ENCODE measurements around the gene DPF3.

DNA sequence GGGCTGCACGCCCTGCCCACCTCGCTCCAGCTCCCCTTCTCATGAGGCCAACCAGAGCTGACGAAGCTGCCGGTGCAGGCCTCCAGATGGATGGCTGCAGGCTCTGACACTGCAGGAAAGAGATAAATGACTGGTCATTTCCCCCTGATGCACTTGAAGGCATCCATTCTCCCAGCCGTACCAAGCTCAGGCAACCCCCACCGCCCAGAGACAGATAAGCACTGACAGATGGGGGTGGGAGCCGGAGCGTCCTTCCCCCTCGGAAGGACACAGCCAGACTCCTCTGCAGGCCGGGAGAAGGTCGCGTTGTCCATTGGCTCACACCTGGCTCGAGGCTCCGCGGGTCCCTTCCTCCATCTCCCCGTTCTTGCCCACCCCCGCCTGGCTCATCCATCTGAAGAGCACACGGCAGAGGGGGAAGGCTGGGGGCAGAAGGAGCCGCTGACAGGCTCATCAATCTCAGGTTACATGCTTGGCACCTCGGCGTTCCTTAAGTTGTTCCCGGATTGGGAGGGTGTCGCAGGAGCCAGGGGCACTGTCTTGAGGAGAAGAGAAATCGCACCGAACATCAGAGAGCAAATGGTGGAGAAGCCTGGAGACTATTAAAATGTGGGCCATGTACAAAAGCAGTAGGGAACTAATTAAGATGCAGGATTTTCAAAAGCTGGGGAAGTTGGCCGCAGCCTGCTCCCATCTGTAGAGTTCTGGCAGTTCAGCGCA lies 151.6 kb downstream of the DPF3 start:
- TF ChIP-seq, protein P1, sequence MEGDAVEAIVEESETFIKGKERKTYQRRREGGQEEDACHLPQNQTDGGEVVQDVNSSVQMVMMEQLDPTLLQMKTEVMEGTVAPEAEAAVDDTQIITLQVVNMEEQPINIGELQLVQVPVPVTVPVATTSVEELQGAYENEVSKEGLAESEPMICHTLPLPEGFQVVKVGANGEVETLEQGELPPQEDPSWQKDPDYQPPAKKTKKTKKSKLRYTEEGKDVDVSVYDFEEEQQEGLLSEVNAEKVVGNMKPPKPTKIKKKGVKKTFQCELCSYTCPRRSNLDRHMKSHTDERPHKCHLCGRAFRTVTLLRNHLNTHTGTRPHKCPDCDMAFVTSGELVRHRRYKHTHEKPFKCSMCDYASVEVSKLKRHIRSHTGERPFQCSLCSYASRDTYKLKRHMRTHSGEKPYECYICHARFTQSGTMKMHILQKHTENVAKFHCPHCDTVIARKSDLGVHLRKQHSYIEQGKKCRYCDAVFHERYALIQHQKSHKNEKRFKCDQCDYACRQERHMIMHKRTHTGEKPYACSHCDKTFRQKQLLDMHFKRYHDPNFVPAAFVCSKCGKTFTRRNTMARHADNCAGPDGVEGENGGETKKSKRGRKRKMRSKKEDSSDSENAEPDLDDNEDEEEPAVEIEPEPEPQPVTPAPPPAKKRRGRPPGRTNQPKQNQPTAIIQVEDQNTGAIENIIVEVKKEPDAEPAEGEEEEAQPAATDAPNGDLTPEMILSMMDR (IDR thresholded peaks at IDR 0.05), result no peak
- TF ChIP-seq POLR2A (IDR thresholded peaks at IDR 0.05), result no peak

Data from esophagus squamous epithelium (tissue), 4 donors.